Measurements from ENCODE around the gene TPST2.
"Not testable (repeated sequence)": the region's sequence is repeated elsewhere in the genome, so short reads cannot be mapped to it uniquely, and the experiment has no call there.

The TPST2 gene

DNA sequence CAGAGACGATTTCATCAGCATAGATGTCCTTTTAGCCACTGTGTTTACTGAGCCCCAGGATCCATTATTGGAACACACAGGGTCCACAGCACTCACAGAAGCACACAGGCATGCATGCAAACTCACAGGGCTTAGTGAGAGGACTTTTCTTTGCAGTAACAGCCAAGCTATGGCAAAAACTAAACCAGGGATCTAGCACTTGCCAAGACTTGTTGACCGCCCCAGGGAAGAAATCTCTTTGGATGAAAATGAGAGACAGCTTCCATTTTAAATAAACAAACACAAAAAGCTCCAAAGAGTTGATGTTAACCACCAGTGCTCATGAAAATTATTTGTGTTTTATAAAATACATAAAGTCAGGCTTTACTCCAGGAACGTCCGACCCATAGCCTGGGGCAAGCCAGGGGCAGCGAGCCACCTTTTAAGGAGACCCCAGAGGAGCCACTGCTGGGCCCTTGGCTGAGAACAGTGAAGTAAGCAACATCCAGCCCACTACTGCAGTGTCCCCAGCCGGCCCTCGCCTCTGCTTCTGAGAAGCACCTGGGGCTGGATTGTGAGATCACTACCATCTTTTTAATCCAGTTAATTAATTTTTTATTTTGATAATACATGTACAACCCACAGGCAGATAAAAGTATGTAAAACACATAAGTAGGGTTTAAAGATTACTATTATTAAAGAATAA lies 55.6 kb downstream of the TPST2 start:
- DNase-seq (ENCODE audit: low spot score), result no peak

DNA sequence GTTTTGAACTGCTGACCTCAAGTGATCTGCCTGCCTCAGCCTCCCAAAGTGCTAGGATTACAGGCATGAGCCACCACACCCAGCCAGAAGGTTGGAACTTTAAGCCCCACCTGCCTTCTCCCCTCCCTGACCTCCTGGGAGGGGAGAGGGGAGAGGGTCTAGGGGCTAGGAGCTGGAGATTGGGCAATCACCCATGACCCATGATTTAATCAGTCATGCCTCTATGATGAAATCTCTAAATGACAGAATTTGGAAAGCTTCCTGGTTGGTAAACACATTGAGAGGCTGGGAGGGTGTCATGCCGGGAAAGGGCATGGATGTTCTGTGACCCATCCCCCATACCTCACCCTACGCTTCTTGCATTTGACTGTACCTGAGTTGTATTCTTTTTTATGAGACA lies 60.6 kb downstream of the TPST2 start:
- DNase-seq (ENCODE audit: low spot score), result peak; percentile 41

DNA sequence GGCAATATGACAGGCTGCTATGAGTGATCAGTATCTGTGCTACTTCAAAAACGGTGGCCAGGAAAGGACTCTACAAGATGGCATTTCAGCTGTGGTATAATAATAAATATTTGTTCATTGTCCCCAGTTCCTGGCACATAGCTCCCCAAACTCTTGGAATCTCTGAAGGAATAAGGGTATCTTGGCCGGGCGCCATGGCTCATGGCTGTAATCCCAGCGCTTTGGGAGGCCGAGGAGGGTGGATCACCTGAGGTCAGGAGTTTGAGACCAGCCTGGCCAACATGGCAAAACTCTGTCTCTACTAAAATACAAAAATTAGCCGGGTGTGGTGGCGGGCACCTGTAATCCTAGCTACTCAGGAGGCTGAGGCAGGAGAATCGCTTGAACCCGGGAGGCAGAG lies 61.4 kb downstream of the TPST2 start:
- DNase-seq (ENCODE audit: low spot score), result not testable (repeated sequence)

DNA sequence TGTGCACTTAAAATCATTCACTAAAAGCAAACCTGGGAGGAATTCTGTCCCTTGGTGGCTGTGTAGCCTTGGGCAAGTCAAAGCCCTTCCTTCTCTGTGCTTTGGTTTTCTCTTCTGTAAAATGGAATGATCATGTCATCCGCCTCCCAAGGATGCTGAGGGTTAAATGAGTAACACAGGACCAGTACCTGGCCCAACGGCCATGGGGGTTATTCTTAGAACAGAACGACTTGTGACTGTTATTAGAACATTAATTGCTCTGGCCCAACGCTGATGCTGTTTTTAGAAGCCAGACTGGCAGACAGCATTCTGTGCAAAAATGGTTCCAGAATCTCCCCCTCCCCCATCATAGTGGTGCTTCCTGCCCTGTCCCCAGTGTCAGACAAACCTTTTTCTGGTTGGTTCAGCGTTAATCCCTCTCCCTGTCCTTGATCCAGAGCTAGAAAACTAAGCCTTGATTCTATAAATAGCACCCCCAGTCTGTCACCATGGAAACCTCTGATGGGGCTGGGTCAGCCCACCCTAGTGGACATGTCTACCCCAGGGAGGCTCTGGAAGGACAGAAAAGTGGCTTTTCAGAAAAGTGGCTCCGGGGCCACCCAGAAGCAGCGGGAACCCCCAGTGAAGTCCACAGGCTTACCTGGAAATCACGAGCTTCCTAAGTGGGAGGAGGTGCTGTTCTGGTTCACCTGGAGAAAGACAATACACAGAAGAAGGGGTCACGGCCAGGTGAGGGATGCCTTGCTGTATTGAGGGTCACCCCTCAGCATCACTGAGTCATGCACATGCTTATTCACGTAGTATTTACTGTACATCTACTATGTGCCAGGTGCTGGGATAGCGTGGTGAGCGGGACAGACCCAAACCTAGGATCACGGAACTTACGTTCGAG lies 62.1 kb downstream of the TPST2 start:
- DNase-seq (ENCODE audit: low spot score), result no peak

DNA sequence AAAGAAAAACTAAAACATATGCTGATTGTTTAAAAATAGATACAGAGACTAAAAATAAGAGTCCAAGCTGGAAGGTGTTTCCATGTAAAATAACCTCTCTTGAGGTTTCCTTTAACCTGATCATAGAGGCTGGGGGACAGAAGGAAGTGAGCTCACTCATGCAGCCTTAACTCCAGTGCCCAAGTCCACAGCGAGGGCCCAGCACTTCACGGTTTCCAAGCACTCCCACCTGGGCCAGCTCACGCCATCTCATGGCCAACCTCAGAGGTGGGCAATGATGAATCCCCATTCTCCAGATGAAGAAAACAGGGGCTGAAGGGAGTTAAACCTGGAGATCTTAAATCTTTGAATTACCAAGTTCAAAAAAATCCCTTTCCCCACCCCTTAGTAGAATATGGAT lies 62.8 kb downstream of the TPST2 start:
- DNase-seq (ENCODE audit: low spot score), result no peak

DNA sequence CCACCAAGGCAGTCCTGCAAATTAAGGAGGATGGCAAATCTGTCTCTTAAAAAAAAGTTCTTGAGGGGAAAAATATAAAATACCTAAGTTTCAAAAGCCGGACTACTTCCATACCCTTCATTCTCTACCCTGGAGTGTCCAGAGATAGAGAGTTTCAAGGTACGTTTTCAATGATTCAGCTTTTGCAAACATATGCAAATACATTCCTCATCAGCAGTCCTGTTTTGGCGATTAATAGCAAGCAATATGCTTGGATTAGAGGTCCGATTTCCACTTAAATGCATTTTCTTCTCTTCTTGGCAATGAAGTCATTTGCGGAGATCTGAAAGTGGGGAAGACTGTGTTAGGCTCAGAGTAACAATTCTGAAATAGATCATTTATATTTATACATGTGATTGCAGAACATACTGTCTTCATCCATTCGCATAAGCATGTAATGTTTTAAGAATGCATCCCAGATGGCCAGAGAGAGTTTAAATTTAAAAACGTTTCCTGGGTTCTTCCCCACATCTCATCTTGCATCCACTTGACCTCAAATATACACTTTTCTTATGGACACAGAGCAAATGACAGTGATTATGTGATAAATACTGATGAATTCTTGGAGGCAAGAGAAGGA lies 63.9 kb downstream of the TPST2 start:
- DNase-seq (ENCODE audit: low spot score), result no peak

DNA sequence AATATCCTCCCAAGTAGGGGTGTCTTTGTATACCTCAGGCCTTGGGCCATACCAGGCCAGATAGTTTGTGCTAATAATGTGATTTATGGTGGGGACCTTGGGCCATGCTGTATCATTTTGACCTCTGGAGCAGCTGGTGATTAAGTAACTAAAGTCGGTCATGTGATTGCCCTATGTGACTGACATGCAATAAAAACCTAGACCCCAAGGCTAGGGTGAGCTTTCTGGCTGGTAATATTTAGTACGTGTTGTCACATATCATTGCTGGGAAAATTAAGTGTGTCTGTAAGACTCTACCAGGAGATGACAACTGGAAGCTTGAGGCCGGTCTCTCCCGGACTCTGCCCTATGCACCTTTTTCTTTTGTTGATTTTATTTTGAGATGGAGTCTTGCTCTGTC lies 65.1 kb downstream of the TPST2 start:
- no peak for DNase-seq (ENCODE audit: low spot score)

DNA sequence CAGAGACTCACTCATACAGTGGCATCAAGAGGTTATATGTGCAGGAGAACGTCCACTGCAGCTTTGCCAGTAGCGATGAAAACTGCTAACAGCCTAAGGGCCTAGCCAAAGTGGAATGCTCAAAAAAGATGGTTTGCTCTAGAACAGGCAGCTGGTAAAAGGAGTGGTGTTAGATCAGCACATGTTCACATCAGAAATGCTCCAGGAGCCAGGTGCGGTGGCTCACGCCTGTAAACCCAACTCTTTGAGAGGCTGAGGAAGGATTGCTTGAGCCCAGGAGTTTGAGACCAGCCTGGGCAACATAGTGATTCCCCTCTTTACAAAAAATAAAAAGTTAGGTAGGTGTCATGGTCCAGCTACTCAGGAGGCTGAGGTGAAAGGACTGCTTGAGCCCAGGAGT lies 67.3 kb downstream of the TPST2 start:
- no peak for DNase-seq (ENCODE audit: low spot score)

DNA sequence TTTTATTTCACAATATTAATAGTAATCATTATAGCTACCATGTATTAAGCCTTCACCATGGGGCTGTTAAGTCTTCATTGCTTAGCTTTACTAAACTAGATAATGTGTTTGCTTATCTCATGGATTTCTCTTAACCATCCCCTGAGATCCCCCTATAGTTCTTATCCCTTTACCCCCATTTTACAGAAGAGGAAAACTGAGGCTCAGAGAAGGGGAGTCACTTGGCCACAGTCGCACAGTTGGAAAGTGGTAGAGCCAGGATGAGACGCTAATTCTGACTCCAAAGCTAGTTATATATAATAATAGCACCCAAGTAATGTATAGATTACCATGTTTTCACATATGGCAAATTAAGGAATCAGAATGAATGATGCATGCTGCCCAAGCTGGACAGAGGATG lies 67.9 kb downstream of the TPST2 start:
- no peak for DNase-seq (ENCODE audit: low spot score)

DNA sequence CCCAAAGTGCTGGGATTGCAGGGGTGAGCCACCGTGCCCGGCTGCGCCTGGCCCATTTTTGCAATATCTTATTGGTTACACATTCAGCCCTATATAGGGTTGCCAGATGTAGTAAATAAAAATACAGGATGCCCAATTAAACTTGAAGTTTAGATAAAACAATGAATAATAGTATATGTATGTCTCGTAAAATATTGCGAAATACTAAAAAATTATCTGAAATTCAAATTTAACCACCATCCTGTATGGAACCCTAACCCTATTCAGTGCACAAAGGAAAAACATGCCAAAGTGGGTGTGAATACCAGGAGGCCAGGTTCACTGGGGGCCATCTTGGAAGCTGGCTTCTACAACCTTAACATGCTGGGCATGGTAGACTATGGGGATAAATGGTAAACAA lies 72.5 kb downstream of the TPST2 start:
- DNase-seq (ENCODE audit: low spot score), result no peak

DNA sequence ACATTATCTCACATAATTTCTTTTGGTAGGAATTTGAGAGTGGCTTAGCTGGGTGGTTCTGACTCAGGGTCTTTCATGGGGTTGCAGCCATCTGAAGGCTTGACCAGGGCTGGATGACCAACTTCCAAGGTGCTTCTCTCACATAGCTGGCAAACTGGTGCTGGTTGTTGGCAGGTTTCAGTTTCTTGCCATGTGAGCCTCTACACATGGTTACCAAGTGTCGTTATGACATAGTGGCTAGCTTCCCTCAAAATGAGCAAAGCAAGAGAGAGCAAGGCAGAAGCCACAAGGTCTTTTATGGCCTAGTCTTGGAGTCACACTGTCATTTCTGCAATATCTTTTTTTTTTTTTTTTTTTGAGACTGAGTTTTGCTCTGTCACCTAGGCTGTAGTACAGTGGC lies 73.4 kb downstream of the TPST2 start:
- no peak for DNase-seq (ENCODE audit: low spot score)

DNA sequence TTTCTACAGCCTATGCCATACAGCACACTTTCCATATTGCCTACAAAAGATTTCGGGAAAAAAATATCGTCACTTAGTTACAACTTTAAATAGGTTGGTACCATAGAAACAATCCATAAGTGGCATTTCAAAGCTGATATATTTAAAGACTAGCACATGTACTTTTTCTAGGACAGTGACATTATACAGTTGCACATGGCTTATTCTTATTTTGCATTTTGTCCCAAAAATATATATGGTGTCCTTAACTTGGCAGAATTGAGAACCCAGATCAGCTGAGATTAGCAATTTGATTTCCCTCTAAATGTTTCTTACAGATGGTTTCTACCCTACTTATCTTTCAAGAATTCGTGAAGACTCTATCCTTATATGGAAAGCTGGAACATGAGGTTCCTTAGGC lies 74.0 kb downstream of the TPST2 start:
- DNase-seq (ENCODE audit: low spot score), result no peak

DNA sequence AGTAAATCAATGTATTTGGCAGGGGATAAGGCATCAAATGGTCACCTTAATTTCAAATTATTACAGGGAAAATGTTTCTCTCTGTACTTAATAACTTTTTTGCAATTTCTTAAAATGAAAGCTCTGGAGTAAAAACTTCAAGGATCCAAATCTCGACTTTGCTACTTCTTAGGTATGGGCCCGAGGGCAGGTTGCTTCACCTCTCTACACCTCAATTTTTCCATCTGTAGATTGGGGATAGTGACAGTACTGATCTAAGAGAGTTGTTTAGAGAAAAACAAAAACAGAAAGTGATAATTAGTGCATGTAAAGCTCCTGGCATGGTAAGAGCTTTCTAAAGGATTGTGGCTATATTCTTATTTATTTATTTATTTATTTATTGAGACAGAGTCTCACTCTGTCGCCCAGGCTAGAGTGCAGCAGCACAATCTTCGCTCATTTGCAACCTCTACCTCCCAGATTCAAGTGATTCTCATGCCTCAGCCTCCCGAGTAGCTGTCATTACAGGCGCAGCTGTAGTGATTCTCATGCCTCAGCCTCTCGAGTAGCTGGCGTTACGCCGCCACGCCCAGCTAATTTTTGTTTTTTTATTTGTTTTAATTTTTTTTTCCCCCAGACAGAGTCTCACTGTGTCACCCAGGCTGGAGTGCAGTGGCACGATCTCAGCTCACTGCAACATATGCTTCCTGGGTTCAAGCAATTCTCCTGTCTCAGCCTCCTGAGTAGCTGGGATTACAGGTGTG lies 75.3 kb downstream of the TPST2 start:
- DNase-seq (ENCODE audit: low spot score), result no peak

DNA sequence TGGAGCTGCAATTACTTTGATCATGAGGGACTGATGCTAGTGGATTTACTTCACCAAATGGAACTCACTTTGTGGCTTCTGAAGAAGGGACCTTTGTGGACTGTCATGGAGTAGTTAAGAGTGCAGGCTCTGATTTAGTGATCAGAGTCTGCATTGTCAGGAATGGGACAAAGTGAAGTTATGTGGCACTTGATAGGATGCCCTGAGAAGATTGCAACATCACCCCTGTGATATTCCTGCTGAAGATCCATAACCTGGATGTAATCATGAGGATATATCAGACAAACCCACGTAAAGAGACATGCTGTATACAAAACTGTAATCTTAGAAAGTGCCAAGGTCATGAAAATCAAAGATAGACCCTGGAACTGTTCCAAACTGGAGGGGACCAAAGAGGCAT lies 76.1 kb downstream of the TPST2 start:
- no peak for DNase-seq (ENCODE audit: low spot score)

DNA sequence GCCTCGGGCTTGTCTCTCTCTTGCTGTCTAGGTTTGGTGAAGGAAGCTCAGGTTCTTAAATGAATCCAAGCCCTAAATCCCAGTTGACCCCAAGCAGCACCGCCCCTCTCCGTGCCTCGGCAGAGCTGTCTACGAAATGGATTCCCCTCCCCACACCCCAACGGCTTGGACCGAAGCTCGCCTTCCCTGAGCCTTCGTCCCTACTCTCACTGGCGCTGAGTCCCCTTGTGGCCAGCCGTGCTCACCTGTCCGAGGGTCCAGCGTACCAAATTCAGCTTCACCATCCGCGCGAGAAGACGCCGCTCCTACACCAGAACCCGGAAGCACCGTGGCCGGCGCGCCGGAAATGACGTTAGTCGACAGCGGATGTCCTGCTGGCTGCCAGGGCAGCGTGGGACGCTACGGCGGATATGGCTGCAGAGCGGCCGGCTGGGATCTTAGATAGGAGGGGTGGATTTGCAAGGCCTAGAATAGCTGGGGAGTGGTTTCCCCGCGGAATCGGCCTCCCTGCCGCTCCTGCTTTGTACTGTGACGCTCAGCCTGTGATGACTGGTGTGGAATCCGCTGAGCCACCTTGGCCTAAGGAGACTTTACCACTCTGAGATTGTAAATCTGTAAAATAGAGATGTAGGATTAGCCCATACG lies 77.7 kb downstream of the TPST2 start, which contains the start of gene TFIP11:
Gene TFIP11 (minus strand): TSS at position 325 of the 645 bp plus-strand sequence. CDS start 2,201 bp downstream, outside the sequence.
- peak; percentile 86 for DNase-seq (ENCODE audit: low spot score)

DNA sequence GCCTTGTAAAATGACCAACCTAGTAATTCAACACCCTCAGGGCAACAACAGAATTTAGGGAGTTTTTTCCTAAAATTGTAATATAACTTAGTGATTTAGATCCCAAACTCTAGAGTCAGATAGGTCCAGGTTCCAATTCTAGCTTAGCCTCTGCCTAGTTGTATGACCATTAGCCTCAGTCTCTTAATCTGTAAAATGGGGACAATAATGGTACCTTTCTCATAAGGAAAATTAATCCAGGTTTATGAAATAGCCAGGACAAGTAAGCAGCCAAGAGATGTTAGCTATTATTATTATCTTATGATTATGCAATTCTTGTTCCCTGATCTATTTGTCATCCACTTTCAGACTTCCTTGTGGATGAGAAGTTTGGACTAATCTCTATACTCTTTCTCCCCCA lies 81.8 kb downstream of the TPST2 start:
- no peak for DNase-seq (ENCODE audit: low spot score)

DNA sequence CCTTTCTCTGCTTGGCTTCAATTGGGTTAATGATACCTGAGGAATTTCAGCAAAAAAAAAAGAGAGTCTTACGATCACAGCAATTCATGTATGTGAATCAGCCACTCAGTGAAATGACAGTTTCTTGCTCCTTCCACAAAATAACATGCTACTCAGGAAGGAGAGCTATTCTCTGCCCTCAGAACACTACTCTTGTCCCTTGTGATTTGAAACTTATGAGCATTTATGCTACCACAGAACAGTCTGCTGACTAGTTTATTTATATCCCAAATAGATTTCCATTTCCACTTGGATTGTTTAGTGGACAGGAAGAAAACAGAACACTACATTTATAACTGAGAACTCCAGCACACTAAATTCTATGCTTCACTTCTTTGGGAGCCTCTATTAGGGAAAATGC lies 86.2 kb downstream of the TPST2 start:
- DNase-seq (ENCODE audit: low spot score), result no peak

DNA sequence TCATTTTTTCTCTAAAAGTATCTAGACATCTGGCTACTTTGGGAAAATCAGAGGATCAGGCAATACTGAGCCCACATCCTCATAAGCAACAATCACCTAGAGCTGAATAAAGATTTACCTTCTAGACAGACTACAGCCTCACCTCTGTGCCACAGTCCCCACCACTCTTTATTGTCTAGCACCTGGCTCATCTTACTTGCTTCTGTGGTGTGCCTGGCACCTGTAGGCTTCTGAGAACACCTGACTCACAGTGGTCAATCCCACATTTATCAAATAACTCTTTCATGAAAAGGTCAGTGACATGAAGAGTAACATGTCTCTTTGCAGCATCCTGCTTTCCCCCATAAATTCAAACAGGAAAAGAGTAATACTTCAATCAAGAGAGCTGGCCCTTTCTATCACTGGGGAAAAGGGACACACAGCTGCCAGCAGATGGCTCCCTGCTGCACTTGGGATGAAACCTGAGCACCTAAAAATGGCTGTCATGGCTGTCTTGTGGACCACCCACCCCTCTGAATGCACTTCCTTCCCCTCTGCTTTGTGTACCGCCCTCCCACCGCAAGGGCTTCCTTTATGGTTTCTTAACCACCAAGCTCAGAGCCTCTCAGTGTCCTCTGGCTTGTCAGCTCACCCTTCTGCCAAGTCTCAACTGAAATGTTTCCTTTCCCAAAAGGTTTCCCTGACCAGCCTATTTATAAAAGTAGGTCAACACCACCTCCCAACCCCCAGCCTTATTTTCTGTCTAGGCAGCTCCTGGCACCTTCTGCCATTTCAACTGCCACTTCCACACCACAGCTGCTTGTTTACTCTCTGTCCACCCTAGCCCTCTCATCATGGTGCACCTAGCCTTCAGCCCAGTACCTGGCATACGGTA lies 87.0 kb downstream of the TPST2 start:
- no peak for DNase-seq (ENCODE audit: low spot score)

DNA sequence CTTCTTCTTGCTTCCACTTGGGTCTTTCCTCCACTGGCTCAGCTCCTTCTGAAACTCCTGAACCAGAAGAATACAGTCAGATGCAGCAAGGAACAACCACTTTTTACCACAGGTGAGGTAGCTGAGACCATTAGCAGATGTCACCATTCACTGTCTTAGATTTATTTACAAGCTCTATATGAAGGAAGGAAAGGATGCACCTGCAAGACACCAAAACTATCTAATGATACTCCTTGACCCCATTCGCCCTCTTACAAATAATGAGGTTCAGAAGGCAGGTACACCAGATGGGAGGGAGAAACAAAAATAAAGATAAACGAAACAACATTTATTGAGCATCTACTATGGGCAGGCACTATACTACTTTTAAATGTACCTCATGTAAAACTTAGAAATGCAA lies 87.9 kb downstream of the TPST2 start:
- no peak for DNase-seq (ENCODE audit: low spot score)

DNA sequence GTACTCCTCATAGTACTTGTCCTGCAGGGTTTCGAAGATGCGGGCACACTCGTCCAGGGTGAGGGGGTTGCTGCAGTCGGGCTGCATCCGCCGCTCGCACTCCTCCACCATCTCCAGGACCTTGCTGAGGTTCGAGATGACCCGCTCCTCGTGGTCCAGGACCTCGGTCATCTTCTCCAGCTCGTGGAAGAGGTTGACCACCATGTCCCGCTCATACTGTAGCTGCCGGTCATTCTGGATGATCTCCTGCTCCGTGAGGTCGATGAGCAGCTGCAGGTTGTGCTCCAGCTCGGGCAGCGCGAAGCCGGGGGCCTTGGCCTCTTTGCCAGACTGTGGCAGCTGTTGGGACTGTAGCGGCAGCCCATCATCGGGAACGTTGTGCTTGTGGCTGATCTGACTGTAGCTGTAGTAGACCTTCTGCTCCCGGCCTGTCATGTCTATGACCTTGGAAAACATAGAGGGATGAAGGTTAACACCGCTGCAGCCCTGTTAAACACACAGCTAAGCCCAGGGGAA lies 90.7 kb downstream of the TPST2 start:
- no peak for DNase-seq (ENCODE audit: low spot score)

DNA sequence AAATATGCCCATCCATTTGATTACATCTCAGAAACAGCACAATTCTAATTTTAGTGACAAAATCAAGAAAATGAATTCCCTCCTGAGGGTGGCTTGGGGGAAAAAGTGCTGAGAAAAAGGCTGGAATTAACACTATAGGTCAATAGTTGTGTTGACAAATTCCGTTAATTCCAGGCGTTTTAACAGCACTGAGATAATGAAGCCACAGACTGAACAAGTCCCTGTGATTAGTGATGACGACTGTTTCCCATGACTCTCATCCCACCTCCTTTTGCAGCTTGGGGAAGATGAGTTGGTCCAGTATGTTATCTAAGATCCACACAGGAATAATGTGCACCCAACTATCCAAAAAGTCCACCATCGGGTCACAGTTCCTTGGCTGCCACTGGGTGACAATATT lies 93.5 kb downstream of the TPST2 start:
- DNase-seq (ENCODE audit: low spot score), result no peak
